Cardiac fibroblast (primary cell): Measurements from ENCODE around the gene SLC48A1.

Experiments
- DNase-seq, 2 donors: peaks; one replicate each; pipeline versions ENCODE4 v3.0.0 to v3.0.0-alpha.2; 2010; ENCODE audit warnings: low read depth in 2 of 2
- H3K4me3 ChIP-seq, 2 donors: replicated peaks in 1 of 2; 1 replicate in 1 of 2; 2 replicates in 1 of 2; pipeline ENCODE4 v1.5.1; 2011; ENCODE audit warnings: low read depth in 2 of 2, low read length in 2 of 2, mild to moderate bottlenecking in 2 of 2, moderate library complexity in 1 of 2
- TF ChIP-seq, protein P1 (sequence below): IDR thresholded peaks from one replicate; pipeline ENCODE4 v1.5.1; 2011; ENCODE audit warnings: low read depth, mild to moderate bottlenecking, low read length, inconsistent platforms

The SLC48A1 gene

DNA sequence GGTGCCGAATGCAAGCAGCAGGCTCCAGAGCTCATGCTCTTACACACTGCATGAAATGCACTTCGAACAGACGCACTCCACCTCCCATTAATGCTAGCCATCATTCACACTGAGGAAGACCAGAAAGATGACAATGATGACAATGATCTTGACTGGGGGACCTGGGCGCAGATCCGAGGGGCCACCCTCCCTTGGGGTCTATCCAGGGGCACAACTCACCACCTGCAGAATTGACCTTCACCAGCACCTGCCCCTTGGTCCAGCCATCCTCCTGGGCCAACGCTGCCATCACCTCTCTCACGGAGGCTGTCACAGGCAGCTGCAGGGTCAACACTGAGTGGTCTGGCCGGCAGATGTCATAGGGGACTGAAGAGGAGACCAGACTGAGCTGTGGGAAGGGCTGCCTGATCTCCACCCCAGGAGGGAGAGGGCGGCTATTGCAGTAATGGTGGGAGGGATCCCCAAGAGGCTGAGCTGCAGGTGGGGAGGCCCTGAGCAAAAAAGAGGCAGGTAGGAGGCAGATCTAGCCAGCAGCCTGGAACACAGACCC, 29.7 kb upstream of the SLC48A1 start:
- DNase-seq: no peak
- H3K4me3 ChIP-seq: no peak overlapping the region
- TF ChIP-seq, protein P1, sequence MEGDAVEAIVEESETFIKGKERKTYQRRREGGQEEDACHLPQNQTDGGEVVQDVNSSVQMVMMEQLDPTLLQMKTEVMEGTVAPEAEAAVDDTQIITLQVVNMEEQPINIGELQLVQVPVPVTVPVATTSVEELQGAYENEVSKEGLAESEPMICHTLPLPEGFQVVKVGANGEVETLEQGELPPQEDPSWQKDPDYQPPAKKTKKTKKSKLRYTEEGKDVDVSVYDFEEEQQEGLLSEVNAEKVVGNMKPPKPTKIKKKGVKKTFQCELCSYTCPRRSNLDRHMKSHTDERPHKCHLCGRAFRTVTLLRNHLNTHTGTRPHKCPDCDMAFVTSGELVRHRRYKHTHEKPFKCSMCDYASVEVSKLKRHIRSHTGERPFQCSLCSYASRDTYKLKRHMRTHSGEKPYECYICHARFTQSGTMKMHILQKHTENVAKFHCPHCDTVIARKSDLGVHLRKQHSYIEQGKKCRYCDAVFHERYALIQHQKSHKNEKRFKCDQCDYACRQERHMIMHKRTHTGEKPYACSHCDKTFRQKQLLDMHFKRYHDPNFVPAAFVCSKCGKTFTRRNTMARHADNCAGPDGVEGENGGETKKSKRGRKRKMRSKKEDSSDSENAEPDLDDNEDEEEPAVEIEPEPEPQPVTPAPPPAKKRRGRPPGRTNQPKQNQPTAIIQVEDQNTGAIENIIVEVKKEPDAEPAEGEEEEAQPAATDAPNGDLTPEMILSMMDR: no peak

DNA sequence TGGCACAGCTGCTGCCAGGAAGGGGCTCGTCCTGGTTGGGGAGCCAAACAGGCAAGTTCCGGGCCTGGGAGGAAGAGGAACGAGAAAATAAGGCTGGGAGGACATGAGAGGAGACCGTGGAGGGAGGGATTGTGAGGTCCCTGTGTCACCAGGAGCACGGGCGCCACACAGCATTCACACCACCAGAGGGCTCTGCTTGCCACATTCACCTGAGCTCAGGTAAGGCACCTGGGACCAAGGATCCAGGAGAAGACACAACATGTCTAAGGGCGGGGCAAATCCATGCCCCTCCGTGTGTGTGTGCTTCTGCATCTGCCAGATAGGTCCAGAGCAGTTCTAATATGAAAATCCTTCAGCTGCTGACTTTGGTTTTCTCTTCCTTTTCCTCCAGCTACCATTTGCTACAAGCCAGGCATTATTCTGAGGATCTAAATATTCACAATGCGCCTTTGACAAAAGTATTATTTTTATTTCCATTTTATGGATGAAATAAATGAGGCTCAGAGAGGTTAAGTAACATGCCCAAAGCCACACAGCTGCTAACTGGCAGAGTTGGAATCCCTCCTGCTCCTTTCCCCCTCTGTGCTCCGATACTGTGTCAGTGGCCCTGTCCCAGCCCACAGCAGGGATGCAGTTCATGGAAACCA, 28.9 kb upstream of the SLC48A1 start:
- no peak for DNase-seq
- H3K4me3 ChIP-seq: no peak overlapping the region
- TF ChIP-seq, protein P1: peak; percentile 40

DNA sequence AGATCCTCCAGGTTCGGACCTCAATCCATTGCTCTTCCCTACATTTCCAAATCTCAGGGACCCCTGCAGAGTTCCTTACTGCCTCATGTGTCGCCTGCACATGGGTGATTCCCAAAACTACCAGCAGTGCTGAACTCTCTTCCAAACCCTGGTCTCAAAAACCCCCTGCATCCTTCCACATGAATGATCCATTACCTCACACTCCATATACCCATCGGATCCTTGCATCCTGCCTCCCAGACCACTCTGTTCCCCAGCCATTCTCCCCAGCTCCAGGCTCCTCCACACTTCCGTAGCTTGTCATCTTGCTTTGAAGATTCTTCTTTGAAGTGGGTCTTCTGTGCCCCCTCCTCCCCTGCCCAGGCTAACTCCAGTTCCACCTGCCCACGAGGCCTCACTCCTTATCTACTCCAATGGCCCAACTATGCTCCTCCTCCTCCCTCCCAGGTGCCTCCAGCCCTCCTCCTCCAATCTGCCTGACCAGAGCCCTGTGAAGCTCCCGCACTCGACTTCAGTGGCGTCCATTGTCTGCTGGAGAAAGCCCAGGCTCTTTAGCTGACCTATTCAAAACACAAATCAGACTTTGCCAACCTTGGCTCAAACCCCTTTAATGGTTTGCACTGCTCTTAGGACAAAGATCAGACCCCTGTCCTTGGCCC, 28.1 kb upstream of the SLC48A1 start:
- TF ChIP-seq, protein P1: no peak
- no peak for DNase-seq
- no peak overlapping the region for H3K4me3 ChIP-seq

DNA sequence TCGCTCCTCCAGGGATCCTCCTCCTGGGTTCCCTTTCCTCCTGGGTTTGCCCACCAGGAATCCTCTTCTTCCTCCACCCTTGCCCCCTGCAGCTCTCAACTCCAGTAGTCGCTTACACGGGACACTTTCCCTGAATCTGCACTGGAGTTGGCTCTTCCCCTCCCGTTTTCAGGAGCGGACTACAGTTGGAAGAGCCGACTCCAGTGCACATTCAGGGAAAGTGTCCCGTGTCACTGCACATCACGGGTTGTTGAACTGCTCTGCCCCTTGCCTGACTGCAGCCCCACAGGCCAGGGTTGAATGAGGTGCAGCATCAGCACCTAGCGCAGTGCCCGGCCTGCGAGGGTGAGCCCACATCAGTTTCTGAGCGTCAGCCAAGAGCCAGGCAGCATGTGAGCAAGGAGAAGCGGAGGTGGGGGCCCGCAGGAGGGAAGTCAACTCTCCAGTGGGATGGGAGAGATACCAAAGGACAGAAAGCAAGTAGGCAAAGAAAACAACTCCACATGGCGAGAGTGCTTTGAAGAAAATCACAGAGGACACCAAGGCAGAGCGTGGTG, 27.5 kb upstream of the SLC48A1 start:
- DNase-seq: no peak
- TF ChIP-seq, protein P1: no peak
- no peak overlapping the region for H3K4me3 ChIP-seq

DNA sequence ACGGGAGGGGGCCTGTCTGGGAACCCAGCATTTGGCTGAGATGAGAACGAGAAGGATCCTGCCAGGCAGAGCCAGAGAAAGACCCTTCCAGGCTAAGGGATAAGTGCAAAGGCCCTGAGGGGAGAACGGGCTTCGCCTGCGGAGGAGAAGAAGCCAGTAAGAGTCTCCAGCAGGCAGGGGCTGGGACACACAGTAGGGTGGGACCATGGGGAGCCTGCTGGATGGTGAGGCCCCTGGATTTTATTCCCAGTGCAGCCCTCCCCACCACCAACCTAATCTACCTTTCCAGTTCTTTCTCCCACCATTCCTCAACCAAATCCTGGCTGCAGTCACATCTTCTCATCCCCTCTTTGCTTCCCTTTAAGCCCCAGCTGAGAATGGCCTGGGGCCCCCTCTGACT, 27.0 kb upstream of the SLC48A1 start:
- TF ChIP-seq, protein P1: no peak
- DNase-seq: no peak
- H3K4me3 ChIP-seq: no peak overlapping the region

DNA sequence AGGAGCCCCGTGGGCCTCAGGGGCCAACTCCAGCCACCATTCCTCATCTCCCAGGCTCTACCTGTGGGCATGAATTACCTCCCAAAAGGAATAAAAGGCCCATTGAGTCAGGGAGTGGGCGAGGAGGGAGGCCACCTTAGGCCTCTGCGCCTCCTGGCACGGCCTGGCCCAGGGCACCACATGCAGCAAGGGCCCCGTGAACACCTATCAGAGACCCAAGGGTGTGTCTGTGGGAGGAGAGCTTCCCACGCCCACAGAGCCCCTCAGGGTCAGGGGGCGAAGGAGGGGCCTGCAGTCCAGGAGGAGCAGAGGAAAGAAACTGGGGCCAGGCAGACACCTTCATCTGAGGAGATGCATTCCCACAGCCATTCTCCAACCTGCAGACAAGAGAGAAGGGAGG, 26.5 kb upstream of the SLC48A1 start:
- H3K4me3 ChIP-seq: no peak overlapping the region
- TF ChIP-seq, protein P1: no peak
- no peak for DNase-seq
